Stimulated activated CD4-positive, alpha-beta T cell treated with anti-CD3 and anti-CD28 coated beads, Interleukin-12 subunit alpha, Interleukin-12 subunit beta, amount 100 ng/mL, for 24 hours (primary cell): Measurements from ENCODE around the gene C6orf89.

Experiments
- DNase-seq, 2 experiments: peaks; one replicate each; pipeline ENCODE4 v3.0.0-alpha.2; 2020; ENCODE audit warnings: low read depth in 2 of 2

C6orf89 gene

GRCh38 chr6:36852481-36853147 is 33.1 kb upstream of the C6orf89 start:
- no peak for DNase-seq

- DNase-seq: no peak
Measured at GRCh38 chr6:36853325-36853724, 32.4 kb upstream of the C6orf89 start.

- DNase-seq: no peak
Measured at GRCh38 chr6:36855750-36856149, 30.0 kb upstream of the C6orf89 start.

GRCh38 chr6:36856277-36856676 is 29.5 kb upstream of the C6orf89 start:
- DNase-seq: no peak

GRCh38 chr6:36857325-36857724 is 28.4 kb upstream of the C6orf89 start:
- no peak for DNase-seq

- DNase-seq: no peak
Measured at GRCh38 chr6:36858407-36858981, 27.3 kb upstream of the C6orf89 start.

- no peak for DNase-seq
Measured at GRCh38 chr6:36860126-36860525, 25.6 kb upstream of the C6orf89 start.

GRCh38 chr6:36862164-36862847 is 23.4 kb upstream of the C6orf89 start:
- no peak for DNase-seq

GRCh38 chr6:36862848-36863382 is 22.8 kb upstream of the C6orf89 start:
- DNase-seq: no peak

- DNase-seq: no peak
Measured at GRCh38 chr6:36863670-36864540, 21.8 kb upstream of the C6orf89 start.

- DNase-seq: no peak
Measured at GRCh38 chr6:36865835-36866234, 19.9 kb upstream of the C6orf89 start.

- DNase-seq: no peak
Measured at GRCh38 chr6:36867471-36868224, 18.1 kb upstream of the C6orf89 start.

- no peak for DNase-seq
Measured at GRCh38 chr6:36871686-36872085, 14.1 kb upstream of the C6orf89 start.

- DNase-seq: no peak
Measured at GRCh38 chr6:36873115-36873514, 12.6 kb upstream of the C6orf89 start.

- no peak for DNase-seq
Measured at GRCh38 chr6:36873612-36874442, 11.9 kb upstream of the C6orf89 start.

GRCh38 chr6:36874443-36875249 is 11.1 kb upstream of the C6orf89 start, which contains the start of gene PPIL1:
PPIL1 (minus strand) TSS chr6:36874803; CDS start chr6:36874772, 31 bp downstream.
- peak; percentile 72 to 76 for DNase-seq

- no peak for DNase-seq
Measured at GRCh38 chr6:36875250-36875633, 10.5 kb upstream of the C6orf89 start.

- no peak for DNase-seq
Measured at GRCh38 chr6:36884610-36885009, 1.1 kb upstream of the C6orf89 start.

- no peak for DNase-seq
Measured at GRCh38 chr6:36886950-36887618, 1.3 kb downstream of the C6orf89 start.
